Left ventricle myocardium inferior (tissue), 1 donor: ENCODE results near the gene SAP30BP. TPM values are rescaled to one million over a fixed set of nuclear protein-coding genes. Genes with fewer than 3 reads are reported as not detected.

Experiments
- DNase-seq: peaks from one replicate; pipeline ENCODE4 v3.0.0-alpha.2; 2020
- H3K27ac ChIP-seq: fragments of 200-600 bp; replicated peaks from 2 replicates; pipeline ENCODE4 v1.8.0; 2021
- H3K27me3 ChIP-seq: fragments of 200-600 bp; 2 replicates; pipeline ENCODE4 v1.8.0; 2021; ENCODE audit warnings: low read depth
- H3K36me3 ChIP-seq: fragments of 200-600 bp; 2 replicates; pipeline ENCODE4 v1.8.0; 2021
- H3K4me1 ChIP-seq: fragments of 200-600 bp; 2 replicates; pipeline ENCODE4 v1.8.0; 2021
- H3K4me3 ChIP-seq: fragments of 200-600 bp; 2 replicates; pipeline ENCODE4 v1.8.0; 2021; ENCODE audit warnings: mild to moderate bottlenecking, moderate library complexity
- H3K9me3 ChIP-seq: fragments of 200-600 bp; replicated peaks from 2 replicates; pipeline ENCODE4 v1.8.0; 2021
- CTCF ChIP-seq: fragments of 200-600 bp; IDR thresholded peaks from 2 replicates; pipeline ENCODE4 v1.8.0; 2021; ENCODE audit warnings: antibody characterized with exemption, mild to moderate bottlenecking, borderline replicate concordance
- intact Hi-C: fragments of 100-400 bp; cut with micrococcal nuclease; formaldehyde crosslinking; loops from one replicate; pipeline ENCODE4 v1.11.0; 2022
- long read RNA-seq: library from polyadenylated mRNA; unstranded; transcript quantifications from one replicate; pipeline ENCODE4 v2.0.0, GENCODE V29; 2021
- total RNA-seq: library from RNA; stranded (reverse); fragmentation: NEBNext Ultra II Directional; extraction: Animal tissue kit (Norgen Biotek cat#: 25700); gene quantifications from one replicate; pipeline ENCODE4 v1.2.1, GENCODE V29; 2021
- donor health status: DM: no; HTN: yes; CAD: no; lungs with severe emphysema.

The SAP30BP gene
- 47.2 TPM for total RNA-seq
- long read RNA-seq, transcript SAP30BP-225 (11 exons, 2,722 nt), result major isoform, 40 of 49 reads
- long read RNA-seq, partial matches to known transcripts, result 0 of 49 reads
- long read RNA-seq, other reads (novel, unspliced or antisense), result 8 of 49 reads

- no peaks in the 10 kb centered on the region for H3K9me3 ChIP-seq
- DNase-seq, result peak; percentile 97
- no peaks in the 10 kb centered on the region for H3K27me3 ChIP-seq
- H3K4me3 ChIP-seq, result peak within 1 kb of the TSS; percentile 94
- intact Hi-C loops, result no loop called here
- peaks cover 52% of the 10 kb centered on the region for H3K4me1 ChIP-seq
- peaks cover 51% of the 10 kb centered on the region for H3K36me3 ChIP-seq
- no peak for TF ChIP-seq CTCF
- H3K27ac ChIP-seq, result peak within 1 kb of the TSS; percentile 90
Observed at GRCh38 chr17:75666959-75667790, at the start of gene SAP30BP, which contains the start of gene RECQL5. TSS of gene SAP30BP (plus strand) at chr17:75667338. CDS start at chr17:75667373, 35 bp downstream. TSS of gene RECQL5 (minus strand) at chr17:75667154. CDS start at chr17:75666557, 597 bp downstream.

GRCh38 chr17:75617675-75618074 lies 49.5 kb upstream of the SAP30BP start:
- peak; percentile 6 for DNase-seq
- no peak overlapping the region for H3K27ac ChIP-seq
- H3K4me3 ChIP-seq, result no peak overlapping the region
- H3K36me3 ChIP-seq, result peaks cover 80% of the 10 kb centered on the region
- TF ChIP-seq CTCF, result no peak
- no peaks in the 10 kb centered on the region for H3K4me1 ChIP-seq
- no peaks in the 10 kb centered on the region for H3K9me3 ChIP-seq
- H3K27me3 ChIP-seq, result no peaks in the 10 kb centered on the region
- intact Hi-C loops, result no loop called here

- no peaks in the 10 kb centered on the region for H3K27me3 ChIP-seq
- H3K36me3 ChIP-seq, result peaks cover 66% of the 10 kb centered on the region
- H3K27ac ChIP-seq, result no peak overlapping the region
- H3K4me1 ChIP-seq, result no peaks in the 10 kb centered on the region
- TF ChIP-seq CTCF, result peak; percentile 51
- no peaks in the 10 kb centered on the region for H3K9me3 ChIP-seq
- intact Hi-C loops, result no loop called here
- DNase-seq, result peak; percentile 21
- H3K4me3 ChIP-seq, result no peak overlapping the region
Observed at GRCh38 chr17:75619506-75620431, 47.4 kb upstream of the SAP30BP start.

- no peak for DNase-seq
- H3K4me3 ChIP-seq, result no peak overlapping the region
Observed at GRCh38 chr17:75621489-75621888, 45.6 kb upstream of the SAP30BP start.

More at GRCh38 chr17:75621489-75621888, 45.6 kb upstream of the SAP30BP start:
- intact Hi-C loops, result no loop called here
- Histone ChIP-seq H3K27ac (no peak overlapping the region), H3K4me1 (peaks cover 8% of the 10 kb centered on the region), H3K27me3 (no peaks in the 10 kb centered on the region), H3K9me3 (no peaks in the 10 kb centered on the region), H3K36me3 (peaks cover 64% of the 10 kb centered on the region)
- TF ChIP-seq CTCF, result no peak
